Activated T-cell treated with anti-CD3 and anti-CD28 coated beads, Interleukin-2, amount 50 U/mL, for 72 hours (primary cell): ENCODE measurements around the gene SAXO2. TPM values are rescaled to one million over a fixed set of nuclear protein-coding genes. Genes with fewer than 3 reads are reported as not detected.

ENCODE experiments used
- total RNA-seq, 2 donors: library from RNA; stranded (reverse); gene quantifications; one replicate each; pipeline ENCODE4 v1.2.3, GENCODE V29; 2022

SAXO2 gene
- total RNA-seq, 2 donors from 2014 or later = 1.1 to 1.2 TPM

Other genes with a start within 250 kb of the SAXO2 start
- 1 to 10 TPM in 1 of 2 donors, under 1 TPM in 1; 0.72 to 1.4 TPM for gene MEX3B, start 216.8 kb upstream of the SAXO2 start, total RNA-seq
- 10 to 100 TPM; 26.7 to 26.9 TPM for gene EFL1, start 84 bp upstream of the SAXO2 start, total RNA-seq
- gene GOLGA6L10, start 86.7 kb downstream of the SAXO2 start, total RNA-seq = 1 to 10 TPM; 2.5 to 2.6 TPM
- gene GOLGA6L9, start 167.0 kb downstream of the SAXO2 start, total RNA-seq = 1 to 10 TPM; 4.9 to 5.1 TPM